Endothelial cell of umbilical vein (primary cell): ENCODE measurements around the gene KY.

ENCODE experiments used
- CTCF ChIP-seq, 2 donors: IDR thresholded peaks; 1 replicate in 1 of 2; 2 replicates in 1 of 2; pipeline ENCODE4 v1.5.1; 2011; ENCODE audit warnings: low read length in 2 of 2, mild to moderate bottlenecking in 2 of 2, moderate library complexity in 2 of 2, control low read depth in 1 of 2, inconsistent platforms in 1 of 2, low read depth in 1 of 2; ENCODE audit not compliant: insufficient read depth in 1 of 2; ENCODE audit errors: extremely low read depth in 1 of 2
- EZH2 ChIP-seq: IDR thresholded peaks from 2 replicates; pipeline ENCODE4 v1.6.1; 2012; ENCODE audit warnings: borderline replicate concordance, low read depth, mild to moderate bottlenecking, moderate library complexity, low read length, inconsistent platforms; ENCODE audit not compliant: severe bottlenecking
- FOS ChIP-seq: IDR thresholded peaks from 2 replicates; pipeline ENCODE4 v1.6.1; 2011; ENCODE audit warnings: mild to moderate bottlenecking, low read length, moderate library complexity, borderline replicate concordance; ENCODE audit not compliant: insufficient read depth
- GATA2 ChIP-seq: IDR thresholded peaks from 2 replicates; pipeline ENCODE4 v1.7.0; 2011; ENCODE audit warnings: low read depth, mild to moderate bottlenecking, moderate library complexity, mixed read lengths, low read length; ENCODE audit not compliant: insufficient read length, insufficient read depth
- MAX ChIP-seq: IDR thresholded peaks from 2 replicates; pipeline ENCODE4 v1.6.1; 2011; ENCODE audit not compliant: insufficient read depth, insufficient read length
- POLR2A ChIP-seq: IDR thresholded peaks from 2 replicates; pipeline ENCODE4 v1.6.1; 2012; ENCODE audit warnings: low read depth, mild to moderate bottlenecking, control low read depth, low read length
- POLR2AphosphoS5 ChIP-seq: IDR thresholded peaks from 2 replicates; pipeline ENCODE4 v1.6.1; 2012; ENCODE audit warnings: low read depth, mild to moderate bottlenecking, control low read depth, low read length, moderate library complexity; ENCODE audit not compliant: insufficient read depth

GRCh38 chr3:134602440-134602814 is 48.4 kb downstream of the KY start:
- TF ChIP-seq CTCF (IDR thresholded peaks at IDR 0.05; ENCODE audit: extremely low read depth in 1 of 2, insufficient read depth in 1 of 2, low read depth in 1 of 2, low read length in 2 of 2): no peak
- TF ChIP-seq EZH2: no peak
- TF ChIP-seq GATA2: no peak
- TF ChIP-seq POLR2A: no peak
- no peak for TF ChIP-seq MAX
- TF ChIP-seq POLR2AphosphoS5: no peak
- TF ChIP-seq FOS: no peak
